Measurements from ENCODE around the gene THSD7A.
"Not testable (repeated sequence)": the region's sequence is repeated elsewhere in the genome, so short reads cannot be mapped to it uniquely, and the experiment has no call there.

Gene THSD7A

DNA sequence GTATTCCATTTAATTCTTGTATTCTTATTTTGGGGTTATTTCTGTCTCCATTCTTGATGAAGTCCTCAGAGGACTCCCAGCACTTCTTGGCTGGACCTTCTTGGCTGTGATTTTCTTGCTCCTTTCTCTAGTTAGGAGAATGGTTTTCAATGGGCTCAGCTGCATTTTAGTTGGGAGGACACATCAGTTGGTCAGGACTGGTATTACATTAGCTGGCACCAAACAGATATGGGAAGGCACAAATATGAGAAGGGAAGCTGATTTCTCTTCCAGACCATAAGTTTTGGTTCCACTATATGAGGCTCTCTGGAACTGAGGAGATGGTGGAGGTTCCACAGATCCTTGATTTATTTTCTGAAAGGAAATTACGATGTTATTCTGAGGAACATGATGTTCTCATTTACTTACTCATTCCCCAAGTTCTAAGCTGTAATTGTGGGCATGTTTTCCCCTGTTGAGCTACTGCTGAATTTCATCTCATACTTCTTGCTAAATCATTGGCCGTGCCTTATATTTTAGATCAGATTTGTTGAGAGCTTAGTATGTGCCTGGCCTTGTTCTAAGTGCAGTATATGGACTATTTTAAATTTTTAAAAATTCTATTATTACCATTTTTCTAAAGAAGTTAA is 261.0 kb downstream of the THSD7A start:
- no peak for DNase-seq

DNA sequence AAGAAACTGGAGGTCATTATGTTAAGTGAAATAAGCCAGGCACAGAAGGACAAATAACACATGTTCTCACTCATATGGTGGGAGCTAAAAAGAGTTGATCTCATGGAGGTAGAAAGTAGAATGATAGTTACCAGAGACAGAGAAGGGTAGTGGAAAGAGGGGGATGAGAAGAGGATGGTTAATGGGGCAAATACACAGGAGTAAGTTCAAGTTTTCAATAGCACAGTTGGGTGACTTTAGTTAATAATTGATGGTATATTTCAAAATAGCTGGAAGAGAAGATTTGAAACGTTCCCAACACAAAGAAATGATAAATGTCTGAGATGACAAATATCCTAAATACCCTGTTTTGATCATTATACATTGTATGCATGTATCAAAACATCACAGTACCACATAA is 261.8 kb downstream of the THSD7A start:
- DNase-seq: no peak

DNA sequence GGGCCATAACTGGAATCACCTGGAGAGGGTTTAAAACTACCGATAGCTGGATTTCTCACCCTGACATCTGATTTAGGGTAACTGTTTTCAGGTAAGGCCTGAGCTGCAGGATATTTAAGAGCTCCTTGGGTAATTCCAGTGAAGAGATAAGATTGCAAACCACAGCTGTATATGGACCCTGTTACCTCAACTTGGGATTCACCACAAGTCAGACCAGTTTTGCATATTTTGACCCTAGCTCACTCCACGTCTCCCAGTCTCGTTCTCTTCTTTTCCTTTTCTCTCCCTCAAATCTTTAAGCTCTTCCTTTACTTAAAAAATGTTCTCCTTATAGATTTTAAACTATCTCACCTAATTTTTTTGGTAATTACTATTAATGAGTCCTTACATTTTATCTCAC is 264.4 kb downstream of the THSD7A start:
- no peak for DNase-seq

DNA sequence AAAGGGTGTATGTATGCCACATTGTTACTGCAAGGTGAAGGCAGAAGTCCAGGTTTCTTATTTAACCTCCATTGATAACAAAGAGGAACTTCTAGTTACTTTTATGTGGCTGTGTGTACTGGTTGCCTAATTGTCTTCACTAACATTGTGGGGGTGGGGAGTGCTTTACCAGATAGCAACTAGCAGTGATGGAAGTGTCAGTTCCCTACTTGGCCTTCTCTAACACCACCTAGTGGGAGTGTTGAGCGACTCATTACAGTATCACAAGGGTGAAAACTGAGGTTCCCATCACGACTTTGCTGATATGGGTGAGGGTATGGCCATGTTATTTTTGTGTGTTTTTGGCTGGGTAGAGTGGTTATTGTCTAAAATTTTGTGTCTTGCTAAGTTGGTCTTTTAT is 274.4 kb downstream of the THSD7A start:
- no peak for DNase-seq

DNA sequence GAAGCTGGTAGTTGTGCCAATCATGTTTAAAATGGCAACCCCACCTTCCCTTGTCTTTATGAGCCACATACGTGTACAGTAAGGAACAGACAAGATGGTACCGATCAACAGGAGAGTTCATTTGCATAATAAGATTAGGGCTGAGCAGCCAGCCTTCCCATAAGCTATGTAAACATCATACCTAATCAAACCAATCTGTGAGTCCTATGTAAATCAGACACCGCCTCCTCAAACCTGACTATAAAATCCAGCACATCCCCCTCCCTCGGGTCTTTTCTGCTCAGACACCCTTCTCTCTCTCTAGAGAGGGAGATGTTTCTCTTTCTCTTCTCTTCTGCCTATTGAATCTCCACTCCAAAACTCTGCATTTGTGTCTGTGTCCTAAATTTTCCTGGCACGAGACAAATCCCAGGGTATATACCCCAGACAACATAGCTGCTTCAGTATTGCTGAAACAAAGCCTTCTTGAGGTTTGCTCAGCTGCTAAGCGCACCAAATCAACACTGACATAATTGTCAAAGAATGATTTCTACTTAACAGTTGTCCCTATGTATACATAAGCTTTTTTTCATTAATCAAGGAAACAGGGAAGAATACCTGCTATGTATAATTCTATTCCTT is 279.2 kb downstream of the THSD7A start:
- DNase-seq: no peak

DNA sequence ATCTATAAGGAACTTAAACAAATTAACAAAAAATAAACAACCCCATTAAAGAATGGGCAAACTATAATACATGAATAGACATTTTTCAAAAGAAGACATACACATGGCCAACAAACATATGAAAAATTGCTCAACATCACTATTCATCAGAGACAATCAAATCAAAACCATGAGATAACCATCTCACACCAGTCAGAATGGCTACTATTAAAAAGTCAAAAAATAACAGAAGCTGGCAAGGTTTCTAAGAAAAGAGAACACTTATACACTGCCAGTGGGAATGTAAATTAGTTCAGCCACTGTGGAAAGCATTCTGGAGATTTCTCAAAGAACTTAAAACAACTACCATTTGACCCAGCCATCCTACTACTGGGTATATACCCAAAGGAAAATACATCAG is 280.5 kb downstream of the THSD7A start:
- DNase-seq: no peak

DNA sequence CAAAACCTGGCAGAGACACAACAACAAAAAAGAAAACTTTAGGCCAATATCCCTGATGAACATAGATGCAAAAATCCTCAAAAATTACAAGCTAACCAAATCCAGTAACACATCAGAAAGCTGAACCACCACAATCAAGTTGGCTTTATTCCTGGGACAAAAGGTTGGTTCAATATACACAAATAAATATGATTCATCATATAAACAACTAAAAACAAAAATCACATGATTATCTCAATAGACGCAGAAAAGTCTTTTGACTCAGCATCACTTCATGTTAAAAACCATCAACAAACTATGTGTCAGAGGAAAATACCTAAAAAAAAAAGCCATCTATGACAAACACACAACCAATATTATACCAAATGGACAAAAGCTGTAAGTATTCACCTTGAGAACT is 283.5 kb downstream of the THSD7A start:
- no peak for DNase-seq

DNA sequence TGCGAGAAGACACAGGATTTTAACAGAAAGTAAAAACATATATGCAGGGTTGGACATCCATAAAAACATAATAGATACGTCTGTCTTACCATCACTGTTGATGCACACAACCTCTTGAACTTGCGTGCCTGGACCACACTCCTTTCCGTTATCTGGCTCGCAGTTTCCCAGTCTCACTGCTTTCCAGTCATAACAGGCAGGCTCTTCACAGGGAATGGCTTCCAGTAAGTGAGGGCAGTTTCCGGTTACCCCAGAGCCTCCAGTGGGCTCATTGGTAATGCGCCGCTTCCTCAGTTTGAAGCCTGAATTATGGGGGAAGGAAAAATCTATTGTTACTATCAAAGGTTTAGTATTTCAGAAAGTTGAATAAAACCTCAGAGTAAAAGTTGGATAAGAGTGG is 290.7 kb downstream of the THSD7A start:
- DNase-seq: no peak

DNA sequence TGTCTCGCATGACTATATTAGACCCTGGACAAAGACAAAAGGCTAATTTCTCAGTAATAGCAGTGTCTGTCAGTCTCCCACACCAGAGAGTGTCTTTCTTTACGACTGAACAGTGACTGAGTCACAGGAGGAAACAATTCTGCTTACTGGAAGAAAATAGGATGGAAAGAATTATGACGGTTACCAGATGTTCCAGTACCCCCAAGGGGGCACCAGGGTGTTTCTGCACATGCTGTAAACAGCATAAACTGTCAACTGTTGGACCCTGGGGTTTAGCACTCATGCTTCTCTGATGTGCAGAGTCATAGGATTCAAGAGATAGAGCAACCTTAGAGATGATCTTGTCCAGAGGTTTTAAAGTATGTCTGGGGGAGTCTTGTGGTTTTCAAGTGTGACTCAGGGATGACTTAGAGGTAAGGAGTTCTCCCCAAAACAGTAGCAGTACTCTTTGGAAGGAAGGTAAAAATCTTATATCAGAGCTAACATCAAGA is 291.7 kb downstream of the THSD7A start:
- no peak for DNase-seq

DNA sequence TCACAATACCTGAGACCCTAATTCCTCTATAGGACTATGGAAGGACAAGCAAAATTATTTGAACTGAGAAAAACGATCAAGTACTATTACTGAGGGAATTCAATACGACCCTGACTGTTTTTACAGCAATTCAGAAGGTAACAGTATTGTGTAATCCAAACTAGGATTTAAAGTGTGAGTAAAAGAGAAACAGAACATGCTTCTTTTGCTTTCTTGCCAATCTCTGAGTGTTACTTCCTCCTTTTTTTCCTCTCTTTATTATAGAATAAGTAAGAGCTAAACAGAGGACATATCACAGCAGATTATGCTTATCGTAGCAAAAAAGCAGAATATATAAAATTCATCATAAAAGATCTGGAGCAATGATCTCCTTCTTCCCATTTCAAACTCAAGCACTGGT is 292.1 kb downstream of the THSD7A start:
- DNase-seq: no peak

DNA sequence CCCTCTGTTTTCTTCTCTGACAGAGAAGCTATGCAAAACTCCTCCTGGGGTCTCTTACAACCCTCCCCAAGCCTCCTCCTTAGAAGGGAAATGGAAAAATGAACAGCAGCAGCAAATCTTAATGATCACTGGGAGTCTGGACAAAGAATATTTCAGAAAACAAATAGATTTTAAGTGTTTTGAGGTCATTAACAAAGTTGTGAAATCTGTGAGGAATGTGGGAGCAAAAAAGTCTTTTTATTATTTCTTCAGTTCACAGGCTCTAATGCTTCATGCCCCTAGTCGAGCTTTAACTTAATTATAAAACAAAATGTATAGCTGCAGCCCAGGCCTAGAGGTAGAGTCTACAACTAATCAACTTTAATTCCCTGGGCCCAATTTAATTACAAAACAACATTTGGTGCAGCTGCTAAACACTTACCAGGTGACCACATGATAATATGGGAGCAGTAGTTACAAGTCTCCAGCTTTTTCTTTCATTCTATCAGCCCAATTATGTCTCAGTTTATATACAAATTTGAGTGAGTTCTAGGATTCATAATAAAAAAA is 293.2 kb downstream of the THSD7A start:
- DNase-seq: no peak

DNA sequence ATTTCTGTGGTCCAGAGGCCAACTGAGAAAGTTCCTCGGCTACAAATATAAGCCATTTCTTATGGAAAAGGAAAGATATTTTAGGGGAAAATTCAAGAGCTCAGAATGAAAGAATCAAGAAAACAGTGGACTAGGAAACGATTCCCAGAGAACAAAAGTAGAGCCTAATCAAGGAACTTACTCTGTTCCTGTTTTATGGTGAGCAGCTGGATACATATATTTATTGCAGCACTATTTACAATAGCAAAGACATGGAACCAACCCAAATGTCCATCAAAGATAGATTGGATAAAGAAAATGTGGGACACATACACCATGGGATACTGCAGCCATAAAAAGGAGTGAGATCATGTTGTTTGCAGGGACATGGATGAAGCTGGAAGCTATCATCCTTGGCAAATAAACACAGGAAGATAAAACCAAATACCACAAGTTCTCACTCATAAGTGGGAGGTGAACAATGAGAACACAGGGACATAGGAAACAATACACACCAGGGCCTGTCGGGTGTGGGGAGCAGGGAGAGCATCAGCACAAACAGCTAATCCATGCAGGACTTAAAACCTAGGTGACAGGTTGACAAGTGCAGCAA is 298.7 kb downstream of the THSD7A start:
- DNase-seq: no peak

DNA sequence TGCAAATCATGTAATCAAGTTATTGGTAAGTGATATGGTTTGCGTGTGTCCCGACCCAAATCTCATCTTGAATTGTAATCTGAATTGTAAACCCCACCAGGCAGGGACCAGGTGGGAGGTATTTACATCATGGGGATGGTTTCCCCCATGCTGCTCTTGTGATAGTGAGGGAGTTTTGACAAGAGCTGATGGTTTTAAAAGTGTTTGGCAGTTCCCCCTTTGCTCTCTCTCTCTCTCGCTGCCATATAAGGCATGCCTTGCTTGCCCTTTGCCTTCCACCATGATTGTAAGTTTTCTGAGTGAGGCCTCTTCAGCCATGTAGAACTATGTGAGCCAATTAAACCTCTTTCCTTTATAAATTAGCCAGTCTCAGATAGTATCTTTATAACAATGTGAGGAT is 302.6 kb downstream of the THSD7A start:
- DNase-seq: no peak

DNA sequence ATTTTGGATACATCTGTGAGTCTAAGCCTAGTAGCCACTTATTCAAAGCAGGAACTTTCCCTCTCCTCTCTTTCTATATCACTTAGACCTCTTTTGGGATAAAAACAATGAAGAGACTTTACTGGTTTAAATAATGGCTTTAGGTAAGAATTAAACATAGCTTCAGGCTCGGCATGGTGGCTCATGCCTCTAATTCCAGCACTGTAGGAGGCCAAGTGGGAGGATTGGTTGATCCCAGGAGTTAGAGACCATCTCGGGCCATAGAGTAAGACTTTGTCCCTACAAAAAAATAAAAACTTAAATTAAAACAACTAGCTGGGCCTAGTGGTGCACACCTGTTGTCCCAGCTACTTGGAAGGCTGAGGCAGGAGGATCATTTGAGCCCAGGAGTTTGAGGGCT is 304.3 kb downstream of the THSD7A start:
- no peak for DNase-seq

DNA sequence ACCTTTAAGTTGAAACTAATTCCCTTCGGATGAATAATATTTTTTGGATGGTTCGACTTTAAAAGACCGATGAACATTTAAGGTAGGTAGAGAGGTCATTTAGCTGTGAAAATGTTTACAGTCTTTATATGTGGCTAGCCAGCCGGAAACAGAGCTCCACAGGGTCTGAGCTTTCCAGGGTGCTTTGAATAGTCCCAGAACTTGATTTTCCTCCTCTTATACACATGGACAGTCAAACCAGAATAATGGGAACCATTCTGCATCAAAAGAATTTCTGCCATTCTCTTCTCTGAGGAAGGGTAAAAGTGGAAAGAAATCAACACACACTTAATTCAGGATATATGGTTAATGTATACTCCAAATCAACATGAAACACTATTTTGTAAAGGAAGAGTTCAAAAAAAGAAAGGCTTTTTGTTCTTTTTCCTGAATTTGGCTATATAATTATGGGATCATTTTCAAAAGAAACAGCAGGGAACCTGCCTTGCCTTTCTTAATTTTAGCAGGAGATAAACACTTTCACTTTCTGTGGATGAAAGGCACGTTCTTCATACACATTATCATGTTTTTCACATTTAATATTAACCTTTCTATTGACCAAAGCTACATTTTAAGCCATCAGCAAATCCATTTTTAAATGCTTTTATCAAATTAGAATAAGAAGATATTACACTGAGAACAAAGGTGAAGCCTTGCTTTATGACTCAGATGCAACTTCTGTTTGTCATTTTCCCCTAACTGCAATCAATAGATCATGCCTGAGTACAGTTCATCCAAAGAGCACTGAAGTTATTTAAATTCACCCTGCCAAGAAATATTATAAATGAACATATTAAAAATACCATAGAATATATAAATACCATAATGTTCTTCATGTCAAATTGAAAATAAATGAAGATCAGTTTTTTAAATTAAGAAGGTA is 307.3 kb downstream of the THSD7A start:
- no peak for DNase-seq

DNA sequence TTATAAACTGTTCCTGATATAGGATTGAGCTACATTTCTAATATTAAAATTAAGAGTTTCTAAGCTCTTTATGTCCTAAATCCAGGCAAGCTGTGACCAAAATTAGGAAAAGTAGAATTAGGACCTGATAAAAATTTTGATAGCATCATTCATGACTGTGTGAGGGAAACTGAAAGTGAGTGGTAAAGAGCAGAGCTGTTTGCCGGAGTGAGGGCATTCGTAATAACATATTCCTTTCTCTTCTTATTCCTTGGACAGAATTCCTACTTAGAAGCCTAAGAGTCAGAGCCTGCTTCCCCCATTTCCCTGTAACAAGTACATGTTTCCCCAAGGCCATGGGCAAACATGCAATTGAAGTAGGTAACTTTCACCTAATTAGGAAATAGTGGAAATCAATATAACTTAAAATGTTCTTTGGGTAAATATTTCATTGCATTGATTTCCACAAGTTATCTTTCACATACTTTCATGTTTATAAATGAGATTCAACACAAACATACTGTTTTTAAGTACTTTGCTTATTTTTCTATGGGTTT is 310.0 kb downstream of the THSD7A start:
- DNase-seq: not testable (repeated sequence)

DNA sequence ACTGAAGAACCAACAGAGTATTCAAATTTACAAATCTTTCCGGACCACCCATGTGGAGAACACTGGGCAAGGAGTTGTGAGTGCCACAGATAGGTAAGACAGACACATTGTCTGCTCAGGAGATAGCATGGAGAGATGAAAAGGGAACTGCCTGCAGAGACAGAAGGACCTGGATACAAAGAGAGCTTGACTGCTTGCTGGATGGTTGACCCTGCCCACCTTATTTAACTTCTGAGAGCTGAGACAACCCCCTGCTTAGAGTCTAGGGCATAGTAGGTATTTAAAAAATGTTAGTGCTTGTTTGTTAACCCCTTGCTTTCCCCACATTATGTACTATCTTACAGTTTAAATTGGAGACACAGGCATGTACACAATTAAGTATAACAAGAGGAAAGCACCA is 314.1 kb downstream of the THSD7A start:
- no peak for DNase-seq

DNA sequence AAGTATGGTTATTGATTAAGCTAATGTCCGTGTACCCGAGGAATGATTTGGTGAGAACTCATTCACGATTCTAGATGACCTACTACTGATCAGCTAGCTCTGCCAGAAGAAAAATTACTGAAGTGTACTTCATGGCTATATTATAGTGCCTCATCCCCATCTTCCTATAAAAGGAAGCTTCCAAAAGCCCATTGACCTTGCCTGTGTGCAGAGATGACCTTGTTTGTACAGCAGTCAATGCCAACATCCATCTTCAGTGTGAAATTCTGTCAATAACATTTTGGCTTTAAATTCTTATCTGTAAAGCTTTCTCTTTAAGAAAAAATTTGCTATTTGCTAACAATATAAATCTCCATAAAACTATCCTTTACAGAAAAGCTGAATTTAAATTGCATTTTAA is 315.7 kb downstream of the THSD7A start:
- DNase-seq: no peak

DNA sequence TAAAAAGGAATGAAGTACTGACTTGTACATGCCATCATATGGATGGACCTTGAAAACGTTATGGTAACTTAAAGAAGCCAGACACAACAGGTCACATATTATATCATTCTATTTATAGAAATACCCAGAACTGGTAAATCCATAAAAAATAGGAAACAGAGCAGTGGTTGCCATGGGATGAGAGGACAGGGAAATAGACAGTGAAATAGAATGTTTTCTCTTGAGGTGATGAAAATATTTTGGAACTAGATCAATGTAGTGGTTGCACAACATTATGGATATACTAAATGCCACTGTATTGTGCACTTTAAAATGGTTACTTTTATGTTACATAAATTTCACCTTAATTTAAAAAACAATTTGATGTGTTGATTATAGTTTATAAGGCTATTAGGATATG is 318.5 kb downstream of the THSD7A start:
- no peak for DNase-seq

DNA sequence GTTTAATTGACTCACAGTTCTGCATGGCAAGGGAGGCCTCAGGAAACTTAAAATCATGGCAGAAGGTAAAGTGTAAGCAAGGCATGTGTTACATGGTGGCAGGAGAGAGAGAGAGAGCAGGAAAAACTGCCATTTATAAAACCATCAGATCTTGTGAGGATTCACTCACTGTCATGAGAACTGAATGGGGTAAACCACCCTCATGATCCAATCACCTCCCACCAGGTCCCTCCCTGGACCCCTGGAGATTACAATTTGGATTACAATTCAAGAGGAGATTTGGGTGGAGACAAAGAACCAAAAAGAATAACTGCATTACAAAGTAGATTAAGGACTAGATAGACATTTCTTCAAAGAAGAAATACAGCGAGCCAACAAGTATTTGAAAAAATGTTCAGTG is 324.1 kb downstream of the THSD7A start:
- DNase-seq: no peak

DNA sequence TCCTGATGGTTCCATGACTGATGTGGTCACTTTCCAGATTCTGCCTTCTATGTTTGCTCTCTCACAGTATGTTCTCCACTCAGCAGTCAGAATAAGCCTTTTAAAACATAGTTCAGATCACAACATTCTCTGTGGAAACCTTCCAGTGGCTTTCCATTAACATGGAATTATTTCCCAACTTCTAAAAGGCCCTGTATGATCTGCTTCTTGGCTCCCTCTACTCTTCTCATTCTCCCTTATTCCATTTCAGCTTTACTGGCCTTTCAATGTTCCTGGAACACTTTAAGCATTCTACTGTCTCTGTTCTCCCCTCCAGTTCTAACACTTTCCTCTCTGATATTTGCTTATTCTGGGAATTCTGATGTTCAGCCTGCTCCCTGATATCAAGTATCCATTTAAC is 325.6 kb downstream of the THSD7A start:
- DNase-seq: no peak

DNA sequence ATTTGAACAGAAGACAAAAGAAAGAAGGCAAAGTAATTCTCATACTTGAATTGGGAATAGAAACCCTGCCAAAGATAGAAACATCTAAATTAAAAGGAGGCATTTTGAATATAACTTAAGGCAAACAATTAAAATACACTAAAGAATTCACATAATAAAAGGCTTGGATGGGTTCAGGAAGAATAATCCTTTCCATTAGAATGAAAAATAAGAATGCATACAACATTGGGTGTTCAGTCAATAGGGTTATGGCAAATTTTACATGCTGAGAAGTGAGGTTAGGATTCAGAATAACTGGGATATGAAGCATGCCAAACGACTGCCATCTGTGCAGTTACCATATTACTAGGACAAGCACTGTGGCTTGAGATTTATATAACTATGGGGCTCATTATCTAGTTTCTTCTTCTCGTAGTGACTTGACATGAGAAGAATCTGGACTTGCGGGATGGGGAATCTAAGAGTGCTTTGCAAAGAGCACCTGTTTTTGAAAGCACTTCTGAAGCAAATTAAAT is 326.5 kb downstream of the THSD7A start:
- no peak for DNase-seq

DNA sequence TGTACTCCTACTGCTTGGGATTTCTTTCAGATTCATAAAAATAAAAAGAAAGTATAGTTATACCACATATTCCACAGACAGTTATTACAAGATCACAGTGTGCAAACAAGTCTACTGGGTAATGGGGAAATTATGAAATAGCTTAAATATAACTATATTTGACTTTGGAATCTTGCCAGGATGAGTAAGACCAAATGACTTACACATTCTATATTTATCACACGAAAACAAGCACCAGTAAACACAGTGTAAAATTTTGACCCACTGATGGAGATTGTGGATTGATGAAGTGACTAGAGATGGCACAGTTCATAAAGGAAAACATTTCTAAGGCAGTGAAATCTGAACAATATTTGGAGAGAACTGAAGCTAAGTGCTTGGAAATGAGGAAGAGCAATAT is 339.7 kb downstream of the THSD7A start:
- DNase-seq: no peak
